Stomach (tissue), 19 donors: Measurements from ENCODE around the gene PPTC7. TPM values are rescaled to one million over a fixed set of nuclear protein-coding genes. Genes with fewer than 3 reads are reported as not detected.

Experiments
- DNase-seq, 2 donors: peaks; one replicate each; pipeline versions ENCODE4 v3.0.0 to v3.0.0-alpha.2; 2013 to 2019
- H3K27ac ChIP-seq, 5 donors: fragments of 200-600 bp in 4 of 5; sonication (generic) in 4 of 5; one replicate each; pipeline ENCODE4 v1.5.1; 2013 to 2019; ENCODE audit warnings: mild to moderate bottlenecking in 1 of 5, moderate library complexity in 1 of 5
- H3K27me3 ChIP-seq, 3 donors: fragments of 200-600 bp; sonication (generic); one replicate each; pipeline ENCODE4 v1.5.1; 2017 to 2019; ENCODE audit warnings: mixed run types in 1 of 3
- H3K36me3 ChIP-seq, 4 donors: fragments of 200-600 bp; sonication (generic); 1 replicate in 3 of 4; 2 replicates in 1 of 4; pipeline ENCODE4 v1.5.1; 2016 to 2019
- H3K4me1 ChIP-seq, 4 donors: fragments of 200-600 bp; sonication (generic); one replicate each; pipeline ENCODE4 v1.5.1; 2016 to 2019
- H3K4me3 ChIP-seq, 4 donors: fragments of 200-600 bp; sonication (generic) in 3 of 4; one replicate each; pipeline ENCODE4 v1.5.1; 2016 to 2019; ENCODE audit warnings: mild to moderate bottlenecking in 1 of 4
- H3K9me3 ChIP-seq, 4 donors: fragments of 200-600 bp; sonication (generic); one replicate each; pipeline ENCODE4 v1.5.1; 2016 to 2019
- CTCF ChIP-seq, 7 experiments: fragments of 450-650 bp in 4 of 7; fragments of 200-600 bp in 3 of 7; sonication (generic) in 3 of 7; IDR thresholded peaks; one replicate each; pipeline ENCODE4 v1.5.1; 2016 to 2019; ENCODE audit warnings: antibody characterized with exemption in 7 of 7, control low read depth in 2 of 7, mild to moderate bottlenecking in 1 of 7
- EP300 ChIP-seq: sonication (generic); formaldehyde crosslinking; IDR thresholded peaks from one replicate; pipeline ENCODE4 v1.6.1; 2017; ENCODE audit warnings: antibody characterized with exemption
- POLR2A ChIP-seq, 4 donors: fragments of 450-650 bp; IDR thresholded peaks; one replicate each; pipeline ENCODE4 v1.6.1; 2016; ENCODE audit warnings: antibody characterized with exemption in 4 of 4, control low read depth in 2 of 4, mild to moderate bottlenecking in 1 of 4, moderate library complexity in 1 of 4
- POLR2AphosphoS5 ChIP-seq, 3 donors: sonication (generic); formaldehyde crosslinking; IDR thresholded peaks; one replicate each; pipeline ENCODE4 v1.6.1; 2016; ENCODE audit warnings: antibody characterized with exemption in 3 of 3
- WGBS, 5 donors: extraction: QIAGEN DNeasy Blood & Tissue Kit in 3 of 5; methylation state at CpG; one replicate each; pipeline versions ENCODE4 v1.1.5 to v1.1.7; 2013 to 2018; 5-methylcytosine and 5-hydroxymethylcytosine counted together
- intact Hi-C: fragments of 100-400 bp; cut with DNase I; formaldehyde crosslinking; loops from one replicate; pipeline ENCODE4 v1.15.1; 2023; ENCODE audit warnings: low total_unique reads
- long read RNA-seq, 10 donors: transcript quantifications; one replicate each; lab custom pipeline, GENCODE V29; 2026
- polyA plus RNA-seq, 3 donors: library from polyadenylated mRNA; stranded (reverse); fragments of 200-250 nt; gene quantifications; one replicate each; pipeline ENCODE4 v1.2.3, GENCODE V29; 2013
- total RNA-seq, 5 donors: library from RNA; depleted of rRNA; stranded (reverse); fragments of >200 nt; gene quantifications; one replicate each; pipeline versions ENCODE4 v1.1.0 to v1.2.3, GENCODE V29; 2014 to 2016
- donor health status: healthy with polysubstance abuse.
- donor health status: Bipolar disorder and iron deficiency.
- donor health status: healthy.

The PPTC7 gene
- total RNA-seq (10 to 100 TPM; 14.6 to 46.4 (median 31.0) TPM), polyA plus RNA-seq (10 to 100 TPM in 1 of 3 donors, 1 to 10 TPM in 2; 8.2 to 10.7 (median 8.3) TPM)
- long read RNA-seq, donor 1, full-length matches to known transcripts = 1 of 1 reads
- long read RNA-seq, donor 1, partial matches to known transcripts = 0 of 1 reads
- long read RNA-seq, donor 1, other reads (novel, unspliced or antisense) = 0 of 1 reads
- long read RNA-seq, donor 2, full-length matches to known transcripts = 1 of 1 reads
- long read RNA-seq, donor 2, partial matches to known transcripts = 0 of 1 reads
- long read RNA-seq, donor 2, other reads (novel, unspliced or antisense) = 0 of 1 reads
- long read RNA-seq, donor 3, full-length matches to known transcripts = 4 of 4 reads
- long read RNA-seq, donor 3, partial matches to known transcripts = 0 of 4 reads
- long read RNA-seq, donor 3, other reads (novel, unspliced or antisense) = 0 of 4 reads
- long read RNA-seq, donor 4, full-length matches to known transcripts = 1 of 1 reads
- long read RNA-seq, donor 4, partial matches to known transcripts = 0 of 1 reads
- long read RNA-seq, donor 4, other reads (novel, unspliced or antisense) = 0 of 1 reads
- long read RNA-seq, donor 5, full-length matches to known transcripts = 2 of 2 reads
- long read RNA-seq, donor 5, partial matches to known transcripts = 0 of 2 reads
- long read RNA-seq, donor 5, other reads (novel, unspliced or antisense) = 0 of 2 reads
- long read RNA-seq, donor 6, full-length matches to known transcripts = 5 of 42 reads
- long read RNA-seq, donor 6, partial matches to known transcripts = 26 of 42 reads
- long read RNA-seq, donor 6, other reads (novel, unspliced or antisense) = 11 of 42 reads
- long read RNA-seq, donor 7, full-length matches to known transcripts = 4 of 4 reads
- long read RNA-seq, donor 7, partial matches to known transcripts = 0 of 4 reads
- long read RNA-seq, donor 7, other reads (novel, unspliced or antisense) = 0 of 4 reads
- long read RNA-seq, donor 8, full-length matches to known transcripts = 2 of 2 reads
- long read RNA-seq, donor 8, partial matches to known transcripts = 0 of 2 reads
- long read RNA-seq, donor 8, other reads (novel, unspliced or antisense) = 0 of 2 reads
- long read RNA-seq, donor 9 = 0 reads
- long read RNA-seq, donor 10 = 0 reads

- Histone ChIP-seq H3K9me3 (no peaks in the 10 kb centered on the region), H3K27ac (peak within 1 kb of the TSS; percentile 91 to 99 (median 96)), H3K27me3 (no peaks in the 10 kb centered on the region), H3K4me3 (peak within 1 kb of the TSS; percentile 92 to 96 (median 93)), H3K36me3 (no peaks in the 10 kb centered on the region), H3K4me1 (peaks cover 36 to 62% (median 52%) of the 10 kb centered on the region in 4 donors)
- intact Hi-C loops = no loop called here
- TF ChIP-seq EP300 (no peak), CTCF (IDR thresholded peaks at IDR 0.05) (no peak), POLR2AphosphoS5 (IDR thresholded peaks at IDR 0.05) (peak; percentile 52 to 81 (median 74)), POLR2A (IDR thresholded peaks at IDR 0.05) (no peak)
- WGBS, 5 donors = 2 to 10% (median 2%) methylated on average over 14 to 52 of the region's 52 CpGs
- peak; percentile 98 to 99 for DNase-seq
These were observed at the start of gene PPTC7 for GRCh38 chr12:110583137-110584059. Gene PPTC7 (minus strand): TSS chr12:110583318. CDS start chr12:110583031, 287 bp downstream.

- H3K4me1 ChIP-seq = no peaks in the 10 kb centered on the region
- H3K36me3 ChIP-seq = peaks cover 0 to 68% (median 46%) of the 10 kb centered on the region in 4 donors
- no peak for DNase-seq
- H3K27ac ChIP-seq = no peak overlapping the region
- WGBS, 5 donors = 77 to 86% (median 80%) methylated on average over 8 of the region's 8 CpGs
- intact Hi-C loops = no loop called here
- H3K4me3 ChIP-seq = no peak overlapping the region
- no peaks in the 10 kb centered on the region for H3K27me3 ChIP-seq
- TF ChIP-seq POLR2AphosphoS5 (IDR thresholded peaks at IDR 0.05) = no peak
- TF ChIP-seq POLR2A (IDR thresholded peaks at IDR 0.05) = no peak
- TF ChIP-seq EP300 = no peak
- TF ChIP-seq CTCF (IDR thresholded peaks at IDR 0.05) = no peak
- no peaks in the 10 kb centered on the region for H3K9me3 ChIP-seq
These were observed 44.5 kb upstream of the PPTC7 start for GRCh38 chr12:110627500-110628195.

- DNase-seq = no peak
- peaks cover 0 to 46% (median 16%) of the 10 kb centered on the region in 4 donors for H3K36me3 ChIP-seq
- H3K9me3 ChIP-seq = no peaks in the 10 kb centered on the region
- no peak overlapping the region for H3K27ac ChIP-seq
- no peak for TF ChIP-seq POLR2A (IDR thresholded peaks at IDR 0.05)
- no peak for TF ChIP-seq CTCF (IDR thresholded peaks at IDR 0.05)
- TF ChIP-seq EP300 = no peak
- no peak for TF ChIP-seq POLR2AphosphoS5 (IDR thresholded peaks at IDR 0.05)
- no peaks in the 10 kb centered on the region for H3K4me1 ChIP-seq
- WGBS, 5 donors = 92 to 94% (median 93%) methylated on average over 3 of the region's 3 CpGs
- H3K4me3 ChIP-seq = no peak overlapping the region
- no peaks in the 10 kb centered on the region for H3K27me3 ChIP-seq
- intact Hi-C loops = no loop called here
These were observed 39.5 kb upstream of the PPTC7 start for GRCh38 chr12:110622582-110622981.
